GM12878 (cell line): ENCODE results near the gene PROZ. TPM values are rescaled to one million over a fixed set of nuclear protein-coding genes. Genes with fewer than 3 reads are reported as not detected.

Experiments
- ATAC-seq: fragments of 200-7000 bp; cut with Tn5 transposase; 3 replicates; pipeline ENCODE4 v1.9.1; 2020; ENCODE audit warnings: mild to moderate bottlenecking, moderate library complexity
- BruUV-seq: library from RNA; stranded (reverse); fragments of 400-500 nt; replicated peaks from 2 replicates; lab custom pipeline; 2021; lab: Mats Ljungman, UMichigan
- CTCF ChIA-PET: fragments of 300-600 bp; sonication (Branson Sonifier 250); formaldehyde crosslinking; extraction: SDS; loops from one replicate; lab custom pipeline; 2021; ENCODE audit warnings: inconsistent platforms; lab: Yijun Ruan, JAX
- POLR2A ChIA-PET: fragments of 350-600 bp; formaldehyde crosslinking; extraction: SDS; loops from one replicate; lab custom pipeline; 2021; ENCODE audit warnings: inconsistent platforms; lab: Charles Lee
- RAD21 ChIA-PET: fragments of 300-600 bp; sonication (Branson Sonifier 250); formaldehyde crosslinking; loops from one replicate; lab custom pipeline; 2023; ENCODE audit warnings: antibody characterized with exemption; ENCODE audit not compliant: unreplicated experiment; lab: Charles Lee
- SMC1A ChIA-PET: fragments of 300-600 bp; sonication (Branson Sonifier 250); formaldehyde crosslinking; loops from one replicate; lab custom pipeline; 2023; ENCODE audit not compliant: unreplicated experiment, uncharacterized antibody; lab: Charles Lee
- DNase-seq: peaks from one replicate; pipeline ENCODE4 v3.0.0-alpha.2; 2011; ENCODE audit warnings: low read depth, low spot score
- FAIRE-seq: peaks from 3 replicates; lab custom pipeline; 2011; peaks lifted over from hg19 to GRCh38; lab: Jason Lieb, UNC
- H2AFZ ChIP-seq: 2 replicates; pipeline ENCODE4 v1.6.0; 2011; ENCODE audit warnings: low read depth, low read length, control low read depth; ENCODE audit not compliant: control insufficient read depth
- H3K27ac ChIP-seq: 2 replicates; pipeline ENCODE4 v1.5.1; 2011; ENCODE audit warnings: control low read depth; ENCODE audit not compliant: control insufficient read depth, insufficient read depth
- H3K27me3 ChIP-seq, 2 experiments: replicated peaks in 1 of 2; 2 replicates each; pipeline versions ENCODE4 v1.6.0 to v1.6.1; 2011; ENCODE audit warnings: low read length in 1 of 2; ENCODE audit not compliant: control insufficient read depth in 2 of 2, insufficient read depth in 2 of 2
- H3K36me3 ChIP-seq, 2 experiments: 2 replicates each; pipeline ENCODE4 v1.5.1; 2011; ENCODE audit warnings: low read length in 1 of 2; ENCODE audit not compliant: control insufficient read depth in 2 of 2, insufficient read depth in 2 of 2
- H3K4me1 ChIP-seq: 2 replicates; pipeline ENCODE4 v1.6.1; 2011; ENCODE audit warnings: mild to moderate bottlenecking, low read length, moderate library complexity, mixed read lengths; ENCODE audit not compliant: control insufficient read depth, insufficient read depth
- H3K4me2 ChIP-seq: 2 replicates; pipeline ENCODE4 v1.6.0; 2011; ENCODE audit warnings: control low read depth; ENCODE audit not compliant: control insufficient read depth, insufficient read depth
- H3K4me3 ChIP-seq: fragments of 200-600 bp; sonication (generic); 2 replicates; pipeline ENCODE4 v1.5.1; 2016
- H3K79me2 ChIP-seq: 2 replicates; pipeline ENCODE4 v1.6.0; 2011; ENCODE audit warnings: low read length; ENCODE audit not compliant: control insufficient read depth, insufficient read depth
- H3K9ac ChIP-seq: 2 replicates; pipeline ENCODE4 v1.8.0; 2011; ENCODE audit warnings: low read length, control low read depth, mixed read lengths; ENCODE audit not compliant: control insufficient read depth, insufficient read depth
- H3K9me3 ChIP-seq: replicated peaks from 3 replicates; pipeline ENCODE4 v1.5.1; 2011; ENCODE audit warnings: mild to moderate bottlenecking, low read length; ENCODE audit not compliant: control insufficient read depth, insufficient read depth
- H4K20me1 ChIP-seq: 2 replicates; pipeline ENCODE4 v1.6.0; 2011; ENCODE audit not compliant: control insufficient read depth, insufficient read depth
- EP300 ChIP-seq, 2 experiments: fragments of 150-350 bp in 1 of 2; IDR thresholded peaks; 2 replicates each; pipeline ENCODE4 v1.6.1; 2011 to 2012; ENCODE audit warnings: low read depth in 2 of 2, low read length in 2 of 2, borderline replicate concordance in 1 of 2, improper control_type of control experiment in 1 of 2, inconsistent platforms in 1 of 2; ENCODE audit not compliant: control insufficient read depth in 1 of 2
- FOS ChIP-seq: IDR thresholded peaks from 3 replicates; pipeline ENCODE4 v1.6.1; 2011; ENCODE audit warnings: borderline replicate concordance; ENCODE audit not compliant: insufficient read length; ENCODE audit errors: extremely low read depth
- MTA3 ChIP-seq: IDR thresholded peaks from 2 replicates; pipeline ENCODE4 v1.6.1; 2012; ENCODE audit warnings: low read length, inconsistent platforms, borderline replicate concordance
- MYC ChIP-seq: IDR thresholded peaks from 2 replicates; pipeline ENCODE4 v1.6.1; 2011; ENCODE audit warnings: mild to moderate bottlenecking, low read length, moderate library complexity, inconsistent platforms; ENCODE audit not compliant: insufficient read depth, insufficient replicate concordance, insufficient read length, severe bottlenecking
- NFXL1 ChIP-seq: fragments of 450-650 bp; IDR thresholded peaks from 2 replicates; pipeline ENCODE4 v1.6.1; 2017; ENCODE audit warnings: antibody characterized with exemption, mild to moderate bottlenecking, borderline replicate concordance
- POLR2A ChIP-seq: IDR thresholded peaks from 2 replicates; pipeline ENCODE4 v1.6.1; 2011; ENCODE audit warnings: low read depth, mild to moderate bottlenecking, low read length
- WRNIP1 ChIP-seq: IDR thresholded peaks from 2 replicates; pipeline ENCODE4 v1.6.1; 2011; ENCODE audit warnings: low read depth, low read length, improper control_type of control experiment, borderline replicate concordance
- ZNF384 ChIP-seq: IDR thresholded peaks from 2 replicates; pipeline ENCODE4 v1.6.1; 2012; ENCODE audit warnings: low read depth, mild to moderate bottlenecking, low read length, improper control_type of control experiment, borderline replicate concordance
- WGBS: methylation state at CpG from one replicate; pipeline ENCODE4 v1.1.6; 2016; ENCODE audit warnings: low lambda C conversion rate; ENCODE audit not compliant: insufficient replicate concordance, insufficient coverage; ENCODE audit errors: missing lambda C conversion rate; 5-methylcytosine and 5-hydroxymethylcytosine counted together
- in situ Hi-C: fragments of 300-500 bp; cut with MboI; formaldehyde crosslinking; loops from 9 replicates; pipeline ENCODE4 v1.14.3; 2018; ENCODE audit warnings: mixed read lengths
- intact Hi-C: fragments of 100-400 bp; cut with micrococcal nuclease; formaldehyde crosslinking; loops from one replicate; pipeline ENCODE4 v1.14.2; 2022; ENCODE audit not compliant: unreplicated experiment
- polyA plus RNA-seq, 11 experiments: library from polyadenylated mRNA; depleted of rRNA in 4 of 11; unstranded in 6 of 11; stranded (reverse) in 5 of 11; fragments of >200 nt; fragmentation: Nextera tagmentation in 4 of 11; fragmentation: Illumina TruSeq in 1 of 11; extraction: Ambion mirVana in 4 of 11; extraction: Trizol in 1 of 11; gene quantifications; 1 replicate in 1 of 11; 2 replicates in 10 of 11; pipeline versions ENCODE4 v1.2.1 to v1.2.3, GENCODE V29; 2011 to 2016; ENCODE audit warnings: inconsistent platforms in 2 of 11, missing spikeins in 2 of 11, low read depth in 1 of 11
- total RNA-seq, 4 experiments: library from RNA; depleted of rRNA in 3 of 4; stranded (reverse); fragments of >200 nt in 3 of 4; fragmentation: Illumina TruSeq in 1 of 4; extraction: Trizol in 1 of 4; gene quantifications; 2 replicates each; pipeline versions ENCODE4 v1.2.1 to v1.2.3, GENCODE V29; 2013 to 2021
- TF ChIP-seq, protein P1 (sequence below): IDR thresholded peaks from 2 replicates; pipeline ENCODE4 v1.6.1; 2012; ENCODE audit warnings: low read length, inconsistent platforms
- TF ChIP-seq, protein P2 (sequence below): fragments of 450-650 bp; IDR thresholded peaks from 2 replicates; pipeline ENCODE4 v1.6.1; 2017; ENCODE audit warnings: mild to moderate bottlenecking, low read depth, inconsistent platforms; ENCODE audit not compliant: poor library complexity, severe bottlenecking
- TF ChIP-seq, protein P3 (sequence below): fragments of 450-650 bp; IDR thresholded peaks from 2 replicates; pipeline ENCODE4 v1.6.1; 2016; ENCODE audit warnings: mild to moderate bottlenecking

The PROZ gene
- total and polyA plus RNA-seq, 10 of the 15 experiments (the other 5 are each of a cell fraction or from before 2014, with no cell fraction given), result 0.07 to 0.24 (median 0.21) TPM; not detected in 7

DNA sequence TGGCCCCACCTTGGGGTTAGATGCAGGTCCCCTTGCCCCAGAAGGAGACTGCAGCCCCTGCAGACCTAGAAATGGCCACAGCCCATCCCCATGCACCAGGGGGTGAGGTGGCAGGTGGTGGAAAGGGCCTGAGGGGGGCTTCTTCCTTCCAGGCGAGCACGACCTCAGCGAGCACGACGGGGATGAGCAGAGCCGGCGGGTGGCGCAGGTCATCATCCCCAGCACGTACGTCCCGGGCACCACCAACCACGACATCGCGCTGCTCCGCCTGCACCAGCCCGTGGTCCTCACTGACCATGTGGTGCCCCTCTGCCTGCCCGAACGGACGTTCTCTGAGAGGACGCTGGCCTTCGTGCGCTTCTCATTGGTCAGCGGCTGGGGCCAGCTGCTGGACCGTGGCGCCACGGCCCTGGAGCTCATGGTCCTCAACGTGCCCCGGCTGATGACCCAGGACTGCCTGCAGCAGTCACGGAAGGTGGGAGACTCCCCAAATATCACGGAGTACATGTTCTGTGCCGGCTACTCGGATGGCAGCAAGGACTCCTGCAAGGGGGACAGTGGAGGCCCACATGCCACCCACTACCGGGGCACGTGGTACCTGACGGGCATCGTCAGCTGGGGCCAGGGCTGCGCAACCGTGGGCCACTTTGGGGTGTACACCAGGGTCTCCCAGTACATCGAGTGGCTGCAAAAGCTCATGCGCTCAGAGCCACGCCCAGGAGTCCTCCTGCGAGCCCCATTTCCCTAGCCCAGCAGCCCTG, 40.0 kb upstream of the PROZ start:
- Histone ChIP-seq H3K27ac (no peak overlapping the region), H3K9ac (no peak overlapping the region), H3K9me3 (no peaks in the 10 kb centered on the region), H2AFZ (no peak overlapping the region), H3K4me1 (no peaks in the 10 kb centered on the region), H3K36me3 (no peaks in the 10 kb centered on the region), H4K20me1 (no peaks in the 10 kb centered on the region), H3K4me2 (no peak overlapping the region), H3K4me3 (no peak overlapping the region), H3K27me3 (no peaks in the 10 kb centered on the region), H3K79me2 (no peaks in the 10 kb centered on the region)
- CTCF ChIA-PET, result no interaction called here
- POLR2A ChIA-PET, result no interaction called here
- FAIRE-seq, result no peak
- no peak for DNase-seq
- intact Hi-C loops, result no loop called here
- in situ Hi-C loops, result no loop called here
- TF ChIP-seq WRNIP1 (no peak), NFXL1 (no peak), ZNF384 (no peak), POLR2A (no peak), EP300 (IDR thresholded peaks at IDR 0.05; ENCODE audit: borderline replicate concordance in 1 of 2, control insufficient read depth in 1 of 2, low read depth in 2 of 2, low read length in 2 of 2) (no peak), MTA3 (no peak), MYC (no peak), FOS (no peak)
- TF ChIP-seq, protein P1, sequence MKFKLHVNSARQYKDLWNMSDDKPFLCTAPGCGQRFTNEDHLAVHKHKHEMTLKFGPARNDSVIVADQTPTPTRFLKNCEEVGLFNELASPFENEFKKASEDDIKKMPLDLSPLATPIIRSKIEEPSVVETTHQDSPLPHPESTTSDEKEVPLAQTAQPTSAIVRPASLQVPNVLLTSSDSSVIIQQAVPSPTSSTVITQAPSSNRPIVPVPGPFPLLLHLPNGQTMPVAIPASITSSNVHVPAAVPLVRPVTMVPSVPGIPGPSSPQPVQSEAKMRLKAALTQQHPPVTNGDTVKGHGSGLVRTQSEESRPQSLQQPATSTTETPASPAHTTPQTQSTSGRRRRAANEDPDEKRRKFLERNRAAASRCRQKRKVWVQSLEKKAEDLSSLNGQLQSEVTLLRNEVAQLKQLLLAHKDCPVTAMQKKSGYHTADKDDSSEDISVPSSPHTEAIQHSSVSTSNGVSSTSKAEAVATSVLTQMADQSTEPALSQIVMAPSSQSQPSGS, result no peak
- TF ChIP-seq, protein P2, sequence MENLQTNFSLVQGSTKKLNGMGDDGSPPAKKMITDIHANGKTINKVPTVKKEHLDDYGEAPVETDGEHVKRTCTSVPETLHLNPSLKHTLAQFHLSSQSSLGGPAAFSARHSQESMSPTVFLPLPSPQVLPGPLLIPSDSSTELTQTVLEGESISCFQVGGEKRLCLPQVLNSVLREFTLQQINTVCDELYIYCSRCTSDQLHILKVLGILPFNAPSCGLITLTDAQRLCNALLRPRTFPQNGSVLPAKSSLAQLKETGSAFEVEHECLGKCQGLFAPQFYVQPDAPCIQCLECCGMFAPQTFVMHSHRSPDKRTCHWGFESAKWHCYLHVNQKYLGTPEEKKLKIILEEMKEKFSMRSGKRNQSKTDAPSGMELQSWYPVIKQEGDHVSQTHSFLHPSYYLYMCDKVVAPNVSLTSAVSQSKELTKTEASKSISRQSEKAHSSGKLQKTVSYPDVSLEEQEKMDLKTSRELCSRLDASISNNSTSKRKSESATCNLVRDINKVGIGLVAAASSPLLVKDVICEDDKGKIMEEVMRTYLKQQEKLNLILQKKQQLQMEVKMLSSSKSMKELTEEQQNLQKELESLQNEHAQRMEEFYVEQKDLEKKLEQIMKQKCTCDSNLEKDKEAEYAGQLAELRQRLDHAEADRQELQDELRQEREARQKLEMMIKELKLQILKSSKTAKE, result no peak
- TF ChIP-seq, protein P3, sequence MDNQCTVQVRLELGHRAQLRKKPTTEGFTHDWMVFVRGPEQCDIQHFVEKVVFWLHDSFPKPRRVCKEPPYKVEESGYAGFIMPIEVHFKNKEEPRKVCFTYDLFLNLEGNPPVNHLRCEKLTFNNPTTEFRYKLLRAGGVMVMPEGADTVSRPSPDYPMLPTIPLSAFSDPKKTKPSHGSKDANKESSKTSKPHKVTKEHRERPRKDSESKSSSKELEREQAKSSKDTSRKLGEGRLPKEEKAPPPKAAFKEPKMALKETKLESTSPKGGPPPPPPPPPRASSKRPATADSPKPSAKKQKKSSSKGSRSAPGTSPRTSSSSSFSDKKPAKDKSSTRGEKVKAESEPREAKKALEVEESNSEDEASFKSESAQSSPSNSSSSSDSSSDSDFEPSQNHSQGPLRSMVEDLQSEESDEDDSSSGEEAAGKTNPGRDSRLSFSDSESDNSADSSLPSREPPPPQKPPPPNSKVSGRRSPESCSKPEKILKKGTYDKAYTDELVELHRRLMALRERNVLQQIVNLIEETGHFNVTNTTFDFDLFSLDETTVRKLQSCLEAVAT, result no peak
- no TSS peak for BruUV-seq
- no peak for ATAC-seq
- WGBS, result 50% methylated on average over 37 of the region's 42 CpGs
- SMC1A ChIA-PET, result no interaction called here
- RAD21 ChIA-PET, result no interaction called here
